ENCODE data around the gene AKR1C8. TPM values are rescaled to one million over a fixed set of nuclear protein-coding genes. Genes with fewer than 3 reads are reported as not detected.

AKR1C8 gene
- total and polyA plus RNA-seq, 2 of the 13 experiments (the other 11 are each of a cell fraction or from before 2014, with no cell fraction given): 0.12 TPM; not detected in 1

DNA sequence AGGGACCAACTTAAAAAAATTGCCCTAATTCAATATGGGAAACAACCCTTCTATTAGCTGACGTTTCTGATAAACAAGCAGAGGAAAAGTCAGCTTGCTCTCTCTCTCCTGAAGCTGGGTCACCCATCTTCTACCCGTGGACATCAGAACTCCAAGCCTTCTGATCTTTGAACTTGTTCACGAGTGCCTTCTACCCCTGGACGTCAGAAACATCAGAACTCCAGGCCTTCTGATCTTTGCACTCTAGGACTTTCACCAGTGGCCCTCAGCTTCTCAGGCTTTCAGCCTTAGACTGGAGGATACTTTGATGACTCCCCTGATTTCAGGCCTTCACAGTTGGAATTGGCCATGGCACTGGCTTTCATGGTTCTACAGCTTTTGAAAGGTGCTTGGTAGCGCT, 41.8 kb downstream of the AKR1C8 start (continued):
- TF ChIP-seq ZNF335 (CRISPR knock-in tag; IDR thresholded peaks at IDR 0.05) (no peak), IRF2 (CRISPR knock-in tag; IDR thresholded peaks at IDR 0.05) (no peak), ZFAT (CRISPR knock-in tag; conservative IDR thresholded peaks at IDR 0.05) (no peak), ZMYM2 (CRISPR knock-in tag; IDR thresholded peaks at IDR 0.05) (0 out of 2 replicates have a peak, but pooled peaks have one; percentile 58), TBP (CRISPR knock-in tag; IDR thresholded peaks at IDR 0.05) (no peak), NR2C2 (CRISPR knock-in tag; IDR thresholded peaks at IDR 0.05; ENCODE audit: borderline replicate concordance) (0 out of 2 replicates have a peak, but pooled peaks have one; percentile 35), ZNF382 (CRISPR knock-in tag; IDR thresholded peaks at IDR 0.05; ENCODE audit: borderline replicate concordance) (no peak), EP300 (IDR thresholded peaks at IDR 0.05; ENCODE audit: low read depth in 2 of 2, low read length in 2 of 2) (0 out of 4 replicates have a peak, but pooled peaks of 1 of the 2 experiments have one; percentile 27), EP300 (CRISPR knock-in tag; IDR thresholded peaks at IDR 0.05; ENCODE audit: borderline replicate concordance) (no peak), KAT2B (IDR thresholded peaks at IDR 0.05; ENCODE audit: borderline replicate concordance, low read depth, low read length) (no peak), MBD4 (IDR thresholded peaks at IDR 0.05; ENCODE audit: borderline replicate concordance, low read length) (no peak), ZNF749 (CRISPR knock-in tag; IDR thresholded peaks at IDR 0.05; ENCODE audit: borderline replicate concordance) (no peak), NFKBIZ (CRISPR knock-in tag; IDR thresholded peaks at IDR 0.05) (no peak)
- TF ChIP-seq, protein P1, sequence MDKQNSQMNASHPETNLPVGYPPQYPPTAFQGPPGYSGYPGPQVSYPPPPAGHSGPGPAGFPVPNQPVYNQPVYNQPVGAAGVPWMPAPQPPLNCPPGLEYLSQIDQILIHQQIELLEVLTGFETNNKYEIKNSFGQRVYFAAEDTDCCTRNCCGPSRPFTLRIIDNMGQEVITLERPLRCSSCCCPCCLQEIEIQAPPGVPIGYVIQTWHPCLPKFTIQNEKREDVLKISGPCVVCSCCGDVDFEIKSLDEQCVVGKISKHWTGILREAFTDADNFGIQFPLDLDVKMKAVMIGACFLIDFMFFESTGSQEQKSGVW (CRISPR knock-in tag; IDR thresholded peaks at IDR 0.05; ENCODE audit: borderline replicate concordance): no peak
- TF ChIP-seq, protein P2, sequence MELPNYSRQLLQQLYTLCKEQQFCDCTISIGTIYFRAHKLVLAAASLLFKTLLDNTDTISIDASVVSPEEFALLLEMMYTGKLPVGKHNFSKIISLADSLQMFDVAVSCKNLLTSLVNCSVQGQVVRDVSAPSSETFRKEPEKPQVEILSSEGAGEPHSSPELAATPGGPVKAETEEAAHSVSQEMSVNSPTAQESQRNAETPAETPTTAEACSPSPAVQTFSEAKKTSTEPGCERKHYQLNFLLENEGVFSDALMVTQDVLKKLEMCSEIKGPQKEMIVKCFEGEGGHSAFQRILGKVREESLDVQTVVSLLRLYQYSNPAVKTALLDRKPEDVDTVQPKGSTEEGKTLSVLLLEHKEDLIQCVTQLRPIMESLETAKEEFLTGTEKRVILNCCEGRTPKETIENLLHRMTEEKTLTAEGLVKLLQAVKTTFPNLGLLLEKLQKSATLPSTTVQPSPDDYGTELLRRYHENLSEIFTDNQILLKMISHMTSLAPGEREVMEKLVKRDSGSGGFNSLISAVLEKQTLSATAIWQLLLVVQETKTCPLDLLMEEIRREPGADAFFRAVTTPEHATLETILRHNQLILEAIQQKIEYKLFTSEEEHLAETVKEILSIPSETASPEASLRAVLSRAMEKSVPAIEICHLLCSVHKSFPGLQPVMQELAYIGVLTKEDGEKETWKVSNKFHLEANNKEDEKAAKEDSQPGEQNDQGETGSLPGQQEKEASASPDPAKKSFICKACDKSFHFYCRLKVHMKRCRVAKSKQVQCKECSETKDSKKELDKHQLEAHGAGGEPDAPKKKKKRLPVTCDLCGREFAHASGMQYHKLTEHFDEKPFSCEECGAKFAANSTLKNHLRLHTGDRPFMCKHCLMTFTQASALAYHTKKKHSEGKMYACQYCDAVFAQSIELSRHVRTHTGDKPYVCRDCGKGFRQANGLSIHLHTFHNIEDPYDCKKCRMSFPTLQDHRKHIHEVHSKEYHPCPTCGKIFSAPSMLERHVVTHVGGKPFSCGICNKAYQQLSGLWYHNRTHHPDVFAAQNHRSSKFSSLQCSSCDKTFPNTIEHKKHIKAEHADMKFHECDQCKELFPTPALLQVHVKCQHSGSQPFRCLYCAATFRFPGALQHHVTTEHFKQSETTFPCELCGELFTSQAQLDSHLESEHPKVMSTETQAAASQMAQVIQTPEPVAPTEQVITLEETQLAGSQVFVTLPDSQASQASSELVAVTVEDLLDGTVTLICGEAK (IDR thresholded peaks at IDR 0.05): no peak
- TF ChIP-seq, protein P2 (CRISPR knock-in tag; IDR thresholded peaks at IDR 0.05): no peak
- TF ChIP-seq, protein P3, sequence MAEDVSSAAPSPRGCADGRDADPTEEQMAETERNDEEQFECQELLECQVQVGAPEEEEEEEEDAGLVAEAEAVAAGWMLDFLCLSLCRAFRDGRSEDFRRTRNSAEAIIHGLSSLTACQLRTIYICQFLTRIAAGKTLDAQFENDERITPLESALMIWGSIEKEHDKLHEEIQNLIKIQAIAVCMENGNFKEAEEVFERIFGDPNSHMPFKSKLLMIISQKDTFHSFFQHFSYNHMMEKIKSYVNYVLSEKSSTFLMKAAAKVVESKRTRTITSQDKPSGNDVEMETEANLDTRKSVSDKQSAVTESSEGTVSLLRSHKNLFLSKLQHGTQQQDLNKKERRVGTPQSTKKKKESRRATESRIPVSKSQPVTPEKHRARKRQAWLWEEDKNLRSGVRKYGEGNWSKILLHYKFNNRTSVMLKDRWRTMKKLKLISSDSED (CRISPR knock-in tag; IDR thresholded peaks at IDR 0.05): no peak
- TF ChIP-seq, protein P4, sequence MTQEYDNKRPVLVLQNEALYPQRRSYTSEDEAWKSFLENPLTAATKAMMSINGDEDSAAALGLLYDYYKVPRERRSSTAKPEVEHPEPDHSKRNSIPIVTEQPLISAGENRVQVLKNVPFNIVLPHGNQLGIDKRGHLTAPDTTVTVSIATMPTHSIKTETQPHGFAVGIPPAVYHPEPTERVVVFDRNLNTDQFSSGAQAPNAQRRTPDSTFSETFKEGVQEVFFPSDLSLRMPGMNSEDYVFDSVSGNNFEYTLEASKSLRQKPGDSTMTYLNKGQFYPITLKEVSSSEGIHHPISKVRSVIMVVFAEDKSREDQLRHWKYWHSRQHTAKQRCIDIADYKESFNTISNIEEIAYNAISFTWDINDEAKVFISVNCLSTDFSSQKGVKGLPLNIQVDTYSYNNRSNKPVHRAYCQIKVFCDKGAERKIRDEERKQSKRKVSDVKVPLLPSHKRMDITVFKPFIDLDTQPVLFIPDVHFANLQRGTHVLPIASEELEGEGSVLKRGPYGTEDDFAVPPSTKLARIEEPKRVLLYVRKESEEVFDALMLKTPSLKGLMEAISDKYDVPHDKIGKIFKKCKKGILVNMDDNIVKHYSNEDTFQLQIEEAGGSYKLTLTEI (CRISPR knock-in tag; conservative IDR thresholded peaks at IDR 0.05): no peak

Measured in HepG2 (cell line).